GM12892 (cell line): ENCODE data around the gene AFDN.

ENCODE experiments used
- DNase-seq: peaks from one replicate; pipeline ENCODE4 v3.0.0; 2011; ENCODE audit not compliant: insufficient read length
- FAIRE-seq: peaks from 2 replicates; lab custom pipeline; 2011; peaks lifted over from hg19 to GRCh38; lab: Jason Lieb, UNC
- POLR2A ChIP-seq: IDR thresholded peaks from 2 replicates; pipeline ENCODE4 v1.6.1; 2011; ENCODE audit warnings: low read depth, low read length, control low read depth
- POLR2AphosphoS5 ChIP-seq: IDR thresholded peaks from 2 replicates; pipeline ENCODE4 v1.6.1; 2011; ENCODE audit warnings: low read depth, low read length, control low read depth
- TAF1 ChIP-seq: IDR thresholded peaks from 2 replicates; pipeline ENCODE4 v1.6.1; 2011; ENCODE audit warnings: low read depth, mild to moderate bottlenecking, control low read depth, low read length, borderline replicate concordance

AFDN gene

DNA sequence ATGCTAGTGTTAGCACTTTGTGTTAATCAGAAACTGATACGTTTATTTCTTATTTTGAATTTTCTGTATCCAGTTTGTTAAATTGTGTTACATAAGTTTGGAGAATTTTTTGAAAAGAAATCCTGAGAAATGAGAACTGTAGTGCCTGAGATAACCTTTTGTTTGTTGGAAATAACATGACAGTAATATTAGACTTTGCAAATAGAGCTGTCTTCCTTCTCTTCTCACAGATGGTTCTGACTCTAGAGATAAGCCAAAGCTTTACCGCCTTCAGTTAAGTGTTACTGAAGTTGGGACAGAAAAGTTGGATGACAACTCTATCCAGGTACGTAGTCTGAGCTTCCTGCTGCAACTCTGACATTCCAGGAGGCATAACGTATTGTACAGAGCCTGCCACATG, 69.9 kb downstream of the AFDN start:
- DNase-seq (no peak), FAIRE-seq (no peak)
- TF ChIP-seq TAF1 = no peak
- TF ChIP-seq POLR2A = no peak
- TF ChIP-seq POLR2AphosphoS5 = no peak

DNA sequence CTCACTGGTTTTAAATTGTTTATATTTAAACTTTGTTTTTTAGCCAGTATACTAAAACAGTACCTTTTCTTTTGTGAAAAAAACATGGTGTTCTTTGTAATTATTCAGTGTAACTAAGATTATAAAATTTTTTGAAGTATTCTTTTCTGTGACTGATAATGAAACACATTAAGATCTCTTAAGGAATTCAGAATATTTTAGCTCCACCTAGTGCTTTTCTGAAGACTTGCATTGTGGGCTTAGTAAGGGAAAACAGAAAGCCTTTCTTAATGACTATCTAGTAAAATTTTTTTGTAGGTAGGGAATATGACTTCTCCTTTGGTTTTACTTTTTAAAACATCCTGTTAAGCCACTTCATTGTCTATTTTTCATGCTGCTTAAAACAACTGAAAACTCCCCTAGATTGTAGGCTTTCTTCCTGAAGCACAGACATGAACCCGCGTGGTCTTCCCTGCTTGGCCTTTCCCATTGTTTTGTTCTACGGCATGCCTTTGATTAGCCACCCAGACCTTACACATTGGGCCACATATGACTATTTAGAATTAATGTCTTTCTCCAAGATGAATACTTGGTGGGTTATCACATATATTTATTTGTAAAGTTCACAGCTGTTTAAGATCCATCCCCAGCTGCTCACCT, 72.1 kb downstream of the AFDN start:
- no peak for DNase-seq
- TF ChIP-seq TAF1 = no peak
- no peak for TF ChIP-seq POLR2A
- no peak for TF ChIP-seq POLR2AphosphoS5
- FAIRE-seq = peak; percentile 5

DNA sequence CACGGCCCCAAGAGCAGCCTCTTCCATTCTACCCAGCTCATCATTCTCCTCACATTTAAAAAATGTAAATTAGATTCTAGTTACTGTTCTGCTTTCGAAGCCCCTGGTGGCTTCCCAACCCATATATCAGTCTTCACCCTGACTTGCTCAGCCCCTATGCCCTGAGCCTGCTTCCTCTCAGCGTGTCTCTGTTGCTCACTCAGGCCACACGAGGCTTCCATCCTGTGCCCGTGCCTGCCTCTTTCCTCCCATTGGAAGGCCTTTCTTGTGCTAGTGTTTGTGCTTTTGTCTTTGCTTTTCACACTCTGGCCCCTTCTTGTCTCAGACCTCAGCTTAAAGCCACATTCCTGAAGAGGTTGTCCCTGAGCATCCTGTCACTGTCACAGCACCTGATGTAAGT, 78.1 kb downstream of the AFDN start:
- FAIRE-seq = no peak
- DNase-seq = no peak
- TF ChIP-seq POLR2AphosphoS5 (no peak), POLR2A (no peak), TAF1 (no peak)

DNA sequence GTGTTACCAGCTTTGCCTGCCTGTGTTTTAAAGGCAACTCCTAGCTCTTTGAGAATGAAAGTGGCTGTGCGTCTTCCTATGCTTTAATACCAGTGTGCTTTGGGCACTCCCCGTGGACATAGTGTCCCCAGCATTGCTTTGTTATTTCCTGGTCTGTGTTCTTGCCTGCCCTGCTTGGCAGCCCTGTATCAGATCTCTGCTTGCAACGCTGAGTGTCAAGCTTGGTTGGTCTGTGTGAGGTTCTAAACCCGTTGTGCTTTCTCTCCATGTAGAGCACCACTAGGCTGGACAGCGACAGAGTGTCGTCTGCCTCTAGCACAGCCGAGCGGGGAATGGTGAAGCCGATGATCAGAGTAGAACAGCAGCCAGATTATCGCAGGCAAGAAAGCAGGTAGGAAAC, 80.2 kb downstream of the AFDN start:
- FAIRE-seq = no peak
- TF ChIP-seq TAF1 (no peak), POLR2AphosphoS5 (no peak), POLR2A (no peak)
- DNase-seq = no peak

DNA sequence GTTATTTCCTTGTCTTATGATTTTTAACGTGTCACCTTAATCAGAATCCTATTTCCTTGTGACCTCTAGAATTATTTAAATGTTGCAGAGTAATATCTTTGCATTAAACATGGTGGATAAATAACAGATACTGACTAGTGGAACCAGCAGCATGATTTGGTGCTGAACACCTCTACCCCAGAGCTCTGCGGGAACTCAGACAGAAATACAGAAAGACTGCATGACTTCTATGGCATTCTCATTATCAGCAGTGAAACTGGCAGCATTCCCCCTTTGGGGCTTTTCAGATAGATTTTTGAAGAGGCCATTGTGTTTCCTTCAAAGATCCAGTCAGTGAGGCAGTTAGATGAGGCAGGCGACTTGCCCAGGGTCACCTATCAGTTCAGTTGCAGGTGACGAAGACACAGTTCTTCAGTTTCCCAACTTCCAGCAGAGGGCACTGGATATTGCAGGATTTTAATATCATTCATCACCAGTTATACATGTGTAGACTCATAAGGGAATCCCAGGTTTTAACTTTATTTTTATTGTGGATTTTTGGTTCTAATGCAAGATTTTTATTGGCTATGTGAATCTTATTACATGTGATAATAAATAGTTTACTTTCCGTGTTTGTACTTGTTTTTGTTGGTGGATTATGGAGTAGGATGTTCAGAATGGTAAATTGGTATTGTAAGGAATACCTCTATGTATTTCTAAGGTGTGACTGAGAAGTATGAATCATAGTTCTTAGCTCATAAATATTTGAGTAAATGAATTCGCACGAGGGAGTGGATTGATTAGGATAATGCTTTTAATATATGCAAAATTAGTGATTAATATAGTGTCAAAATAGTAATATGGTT, 81.3 kb downstream of the AFDN start:
- TF ChIP-seq POLR2A = no peak
- TF ChIP-seq TAF1 = no peak
- no peak for TF ChIP-seq POLR2AphosphoS5
- DNase-seq (no peak), FAIRE-seq (no peak)

DNA sequence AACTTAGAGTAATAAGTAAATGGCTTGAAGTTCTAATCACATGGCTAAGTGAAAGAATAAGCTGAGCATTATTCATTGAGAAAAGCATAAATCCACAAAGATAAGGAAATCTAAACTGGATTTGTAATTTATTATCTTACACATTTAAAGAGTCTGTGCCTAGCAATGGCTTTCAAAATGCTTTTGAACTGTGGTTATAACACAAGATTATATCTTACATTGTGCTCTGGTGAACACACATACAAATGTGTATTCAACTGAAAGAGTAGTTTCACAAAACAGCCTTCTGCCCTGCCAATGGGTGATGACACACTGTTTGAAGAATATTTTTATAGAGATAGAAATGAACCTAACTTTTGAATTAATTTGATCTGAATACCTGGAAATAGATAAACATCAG, 83.3 kb downstream of the AFDN start:
- TF ChIP-seq POLR2A (no peak), TAF1 (no peak), POLR2AphosphoS5 (no peak)
- FAIRE-seq (no peak), DNase-seq (no peak)

DNA sequence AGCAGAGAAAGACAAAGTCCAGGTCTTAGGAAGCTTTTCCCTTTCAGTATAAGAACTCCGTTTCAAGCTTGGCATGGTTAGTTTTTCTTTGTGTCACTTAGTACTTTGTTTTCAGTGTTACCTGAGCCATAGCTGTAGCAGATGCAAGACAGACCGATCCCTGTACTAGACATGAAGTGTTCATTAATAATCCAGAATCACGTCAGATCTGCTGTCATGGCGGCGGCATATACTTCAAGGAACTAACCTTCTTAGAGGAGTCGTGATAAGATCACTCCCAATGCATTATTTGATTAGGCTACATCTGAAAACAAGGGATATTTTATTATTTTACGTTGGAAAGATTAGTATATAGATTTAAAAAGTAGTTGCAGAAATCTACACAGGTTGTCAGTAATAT, 83.9 kb downstream of the AFDN start:
- TF ChIP-seq POLR2A (no peak), TAF1 (no peak), POLR2AphosphoS5 (no peak)
- DNase-seq = no peak
- FAIRE-seq = no peak

DNA sequence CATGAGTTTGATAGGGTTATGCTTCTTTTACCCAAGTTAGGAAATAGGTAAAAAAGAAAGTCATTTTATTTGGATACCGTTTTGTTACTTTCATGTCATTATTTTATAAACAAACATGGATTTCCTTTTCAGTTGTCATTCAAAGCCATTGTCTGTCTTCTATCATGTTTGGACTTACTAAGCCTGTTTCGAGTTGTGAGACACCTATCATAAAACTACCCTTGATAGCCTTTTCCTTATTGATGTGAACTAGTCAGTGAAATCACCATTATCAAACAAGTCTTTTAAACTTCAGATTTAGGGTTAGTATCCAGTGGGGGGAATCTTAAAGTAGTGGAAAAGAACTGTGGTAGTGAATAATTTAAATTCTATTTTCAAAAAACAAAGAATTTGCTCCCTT, 85.8 kb downstream of the AFDN start:
- FAIRE-seq (no peak), DNase-seq (no peak)
- no peak for TF ChIP-seq POLR2A
- TF ChIP-seq POLR2AphosphoS5 = no peak
- TF ChIP-seq TAF1 = no peak

DNA sequence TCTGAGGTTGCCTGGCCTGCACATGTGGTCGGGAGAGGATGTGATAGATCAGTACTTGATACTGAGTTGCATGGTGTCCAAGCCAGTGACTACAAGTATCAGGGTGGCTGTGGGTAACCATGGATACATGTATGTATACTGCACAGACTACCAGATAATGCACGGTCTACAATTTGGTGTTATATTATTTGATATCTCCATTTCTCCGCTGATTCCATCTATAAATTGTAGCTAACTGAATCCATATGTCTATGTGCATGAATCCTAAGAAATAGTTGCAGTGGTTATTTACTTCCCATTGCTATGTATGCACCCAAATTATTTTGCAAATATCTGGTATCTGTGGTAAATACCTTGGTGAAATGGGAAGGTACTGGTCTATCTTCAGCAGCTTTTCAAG, 87.0 kb downstream of the AFDN start:
- FAIRE-seq (no peak), DNase-seq (no peak)
- TF ChIP-seq TAF1 = no peak
- no peak for TF ChIP-seq POLR2AphosphoS5
- no peak for TF ChIP-seq POLR2A

DNA sequence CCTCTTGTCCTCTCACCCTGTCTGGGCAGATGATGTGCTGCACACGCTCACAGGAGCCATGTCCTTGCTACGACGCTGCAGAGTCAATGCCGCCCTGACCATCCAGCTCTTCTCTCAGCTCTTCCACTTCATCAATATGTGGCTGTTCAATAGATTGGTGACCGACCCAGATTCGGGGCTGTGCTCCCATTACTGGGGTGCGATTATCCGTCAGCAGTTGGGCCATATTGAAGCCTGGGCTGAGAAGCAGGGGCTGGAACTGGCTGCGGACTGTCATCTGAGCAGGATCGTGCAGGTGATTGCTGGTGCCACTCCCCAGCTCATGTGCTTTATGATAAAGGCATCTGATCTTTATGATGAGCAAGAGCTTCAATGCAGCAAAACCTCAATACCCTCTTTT, 88.4 kb downstream of the AFDN start:
- TF ChIP-seq POLR2A (no peak), POLR2AphosphoS5 (no peak), TAF1 (no peak)
- DNase-seq (no peak), FAIRE-seq (no peak)

DNA sequence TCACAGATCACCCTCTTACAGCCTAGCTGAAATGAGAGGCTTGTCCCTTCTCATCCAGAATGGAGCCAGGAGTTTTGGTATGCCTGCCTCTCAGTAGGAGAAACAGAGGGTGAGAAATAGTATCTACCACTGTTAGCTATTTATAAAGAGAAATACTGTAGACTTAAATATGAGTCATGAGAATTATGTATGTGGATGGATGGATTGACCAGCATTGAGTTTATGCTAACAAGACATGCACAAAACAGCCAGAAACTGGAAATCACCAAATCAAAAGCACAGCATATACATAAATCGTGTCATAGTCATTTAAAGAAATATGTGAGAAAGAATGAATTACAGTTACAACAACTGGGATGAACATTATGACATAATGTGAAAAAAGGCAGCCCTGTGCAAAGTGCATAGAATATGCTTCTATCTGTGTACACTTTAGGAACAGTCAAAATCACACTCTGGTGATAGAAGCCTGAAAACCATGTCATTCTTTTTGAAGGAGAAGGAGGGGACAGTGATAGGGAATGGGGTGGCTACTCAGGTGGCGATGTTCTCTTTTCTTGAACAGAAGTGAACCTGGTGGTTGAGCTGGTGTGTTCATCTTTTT, 90.9 kb downstream of the AFDN start:
- DNase-seq (no peak), FAIRE-seq (no peak)
- TF ChIP-seq TAF1 = no peak

DNA sequence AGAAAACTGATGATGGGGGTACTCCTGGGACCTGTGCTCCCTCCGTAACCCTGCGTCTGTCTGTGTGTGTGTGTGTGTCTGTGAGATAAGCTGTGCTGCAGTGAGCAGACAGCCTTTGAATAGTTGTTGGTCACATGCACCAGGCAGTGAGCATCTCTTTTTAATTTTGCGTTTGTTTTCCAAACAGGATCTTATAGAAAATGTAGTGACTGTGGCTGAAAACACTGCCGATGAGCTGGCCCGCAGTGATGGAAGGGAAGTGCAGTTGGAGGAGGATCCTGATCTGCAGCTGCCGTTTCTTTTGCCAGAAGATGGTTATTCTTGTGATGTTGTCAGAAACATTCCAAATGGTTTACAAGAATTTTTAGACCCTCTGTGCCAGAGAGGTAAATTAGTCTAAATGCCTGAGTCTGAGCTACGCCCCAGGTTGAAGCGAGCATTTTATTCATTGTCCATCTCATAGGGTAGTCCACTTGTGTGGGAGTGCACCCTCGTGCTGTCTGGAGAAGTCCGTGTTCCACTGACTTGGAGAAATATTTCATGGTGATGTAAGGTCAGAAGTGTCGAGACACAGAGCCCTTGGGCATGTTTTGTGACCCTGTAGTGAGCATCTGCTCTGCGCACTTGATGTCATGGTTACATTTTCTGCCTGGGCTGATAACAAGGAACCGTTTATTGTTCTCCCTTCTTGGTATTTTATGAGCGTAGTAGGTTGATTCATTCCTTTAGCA, 92.0 kb downstream of the AFDN start:
- no peak for TF ChIP-seq POLR2A
- TF ChIP-seq POLR2AphosphoS5 = no peak
- no peak for TF ChIP-seq TAF1
- FAIRE-seq (no peak), DNase-seq (no peak)

DNA sequence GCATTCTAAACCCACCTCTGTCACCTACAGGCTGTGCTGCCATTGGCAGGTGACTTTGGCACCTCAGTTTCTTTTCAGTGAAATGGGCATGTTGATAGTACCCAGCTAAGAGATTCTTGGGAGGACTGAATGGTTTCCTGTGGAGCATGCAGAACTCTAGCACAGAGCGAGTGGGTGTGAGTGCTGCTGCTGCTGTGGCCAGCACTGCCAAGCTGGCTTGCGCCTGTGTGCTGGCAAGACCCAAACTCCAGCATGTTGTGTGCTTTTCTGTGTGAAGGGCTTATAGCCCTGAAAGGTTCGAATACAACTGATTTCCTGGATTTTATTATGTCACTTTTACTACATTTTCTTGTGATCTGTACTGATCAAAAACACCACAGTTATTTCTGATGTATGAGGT, 92.6 kb downstream of the AFDN start:
- FAIRE-seq (no peak), DNase-seq (no peak)
- TF ChIP-seq TAF1 = no peak
- no peak for TF ChIP-seq POLR2A
- no peak for TF ChIP-seq POLR2AphosphoS5
